Right atrium auricular region (tissue), 2 donors: ENCODE measurements around the gene HCN2. TPM values are rescaled to one million over a fixed set of nuclear protein-coding genes. Genes with fewer than 3 reads are reported as not detected.

ENCODE experiments used
- DNase-seq: peaks from one replicate; pipeline ENCODE4 v3.0.0-alpha.2; 2019; ENCODE audit warnings: low spot score
- H3K27ac ChIP-seq, 2 donors: fragments of 200-600 bp; sonication (generic); 1 replicate in 1 of 2; 2 replicates in 1 of 2; pipeline ENCODE4 v1.5.1; 2016 to 2019
- H3K27me3 ChIP-seq, 2 donors: fragments of 200-600 bp; sonication (generic); one replicate each; pipeline versions ENCODE4 v1.5.1 to v1.6.0; 2017 to 2019
- H3K36me3 ChIP-seq: fragments of 200-600 bp; sonication (generic); one replicate; pipeline ENCODE4 v1.5.1; 2016
- H3K4me1 ChIP-seq, 2 donors: fragments of 200-600 bp; sonication (generic); one replicate each; pipeline versions ENCODE4 v1.5.1 to v1.6.0; 2017 to 2019
- H3K4me3 ChIP-seq, 2 donors: fragments of 200-600 bp; sonication (generic); 1 replicate in 1 of 2; 2 replicates in 1 of 2; pipeline ENCODE4 v1.5.1; 2017 to 2019; ENCODE audit warnings: mild to moderate bottlenecking in 1 of 2, moderate library complexity in 1 of 2
- H3K9me3 ChIP-seq, 2 donors: fragments of 200-600 bp; sonication (generic); one replicate each; pipeline ENCODE4 v1.5.1; 2019
- total RNA-seq, 2 donors: library from RNA; depleted of rRNA; stranded (reverse); fragments of >200 nt; gene quantifications; one replicate each; pipeline ENCODE4 v1.1.0, GENCODE V29; 2016
- TF ChIP-seq, protein P1 (sequence below), 2 donors: fragments of 200-600 bp; sonication (generic); IDR thresholded peaks; one replicate each; pipeline ENCODE4 v1.5.1; 2019; ENCODE audit warnings: antibody characterized with exemption in 2 of 2

Gene HCN2
- total RNA-seq, result 10 to 100 TPM in 1 of 2 donors, 1 to 10 TPM in 1; 1.4 to 11.1 TPM

DNA sequence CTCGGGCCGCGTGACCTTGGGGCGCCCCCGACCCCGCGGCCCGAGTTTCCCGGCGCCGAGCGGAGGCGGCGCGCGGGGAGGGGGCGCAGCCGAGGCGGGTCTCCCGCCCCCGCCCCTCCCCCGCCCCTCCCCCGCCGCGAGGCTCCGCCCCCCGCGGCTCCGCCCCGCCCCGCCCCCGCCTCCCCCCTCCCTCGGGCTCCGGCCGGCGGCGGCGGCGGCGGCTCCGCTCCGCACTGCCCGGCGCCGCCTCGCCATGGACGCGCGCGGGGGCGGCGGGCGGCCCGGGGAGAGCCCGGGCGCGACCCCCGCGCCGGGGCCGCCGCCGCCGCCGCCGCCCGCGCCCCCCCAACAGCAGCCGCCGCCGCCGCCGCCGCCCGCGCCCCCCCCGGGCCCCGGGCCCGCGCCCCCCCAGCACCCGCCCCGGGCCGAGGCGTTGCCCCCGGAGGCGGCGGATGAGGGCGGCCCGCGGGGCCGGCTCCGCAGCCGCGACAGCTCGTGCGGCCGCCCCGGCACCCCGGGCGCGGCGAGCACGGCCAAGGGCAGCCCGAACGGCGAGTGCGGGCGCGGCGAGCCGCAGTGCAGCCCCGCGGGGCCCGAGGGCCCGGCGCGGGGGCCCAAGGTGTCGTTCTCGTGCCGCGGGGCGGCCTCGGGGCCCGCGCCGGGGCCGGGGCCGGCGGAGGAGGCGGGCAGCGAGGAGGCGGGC lies at the start of gene HCN2:
Gene HCN2 (plus strand): TSS at position 189 of the 703 bp plus-strand sequence. CDS start 65 bp downstream, at position 254.
- peak within 1 kb of the TSS; percentile 75 to 79 for H3K27ac ChIP-seq
- H3K27me3 ChIP-seq, result peaks cover 0 to 26% of the 10 kb centered on the region in 2 donors

DNA sequence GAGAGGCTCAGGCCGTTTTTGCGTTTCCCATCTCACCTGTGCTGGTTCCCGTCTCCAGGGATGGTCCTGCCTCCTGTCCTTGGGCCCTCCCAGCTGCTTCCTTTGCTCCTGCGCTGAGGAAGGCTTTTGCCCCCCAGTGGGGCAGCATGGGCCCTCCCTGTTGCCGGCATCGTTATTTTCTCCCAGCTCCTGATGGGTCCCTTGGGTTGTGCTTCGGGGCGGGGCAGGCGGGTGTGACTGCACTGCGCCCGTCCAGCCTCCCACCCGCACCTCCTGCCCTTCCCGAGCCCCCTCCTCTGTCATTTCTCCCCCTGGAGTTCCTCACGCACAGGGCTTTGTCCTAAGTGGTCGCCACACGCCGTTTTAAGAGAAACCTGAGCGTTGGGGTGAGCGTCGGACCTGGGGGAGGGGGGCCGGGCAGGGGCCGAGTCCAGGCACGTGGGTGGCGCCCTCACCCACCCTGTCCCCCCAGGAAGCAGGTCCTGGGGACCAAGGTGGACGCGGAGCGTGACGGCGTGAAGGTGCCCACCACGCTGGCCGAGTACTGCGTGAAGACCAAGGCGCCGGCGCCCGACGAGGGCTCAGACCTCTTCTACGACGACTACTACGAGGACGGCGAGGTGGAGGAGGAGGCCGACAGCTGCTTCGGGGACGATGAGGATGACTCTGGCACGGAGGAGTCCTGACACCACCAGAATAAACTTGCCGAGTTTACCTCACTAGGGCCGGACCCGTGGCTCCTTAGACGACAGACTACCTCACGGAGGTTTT lies 48.6 kb upstream of the HCN2 start:
- TF ChIP-seq, protein P1, sequence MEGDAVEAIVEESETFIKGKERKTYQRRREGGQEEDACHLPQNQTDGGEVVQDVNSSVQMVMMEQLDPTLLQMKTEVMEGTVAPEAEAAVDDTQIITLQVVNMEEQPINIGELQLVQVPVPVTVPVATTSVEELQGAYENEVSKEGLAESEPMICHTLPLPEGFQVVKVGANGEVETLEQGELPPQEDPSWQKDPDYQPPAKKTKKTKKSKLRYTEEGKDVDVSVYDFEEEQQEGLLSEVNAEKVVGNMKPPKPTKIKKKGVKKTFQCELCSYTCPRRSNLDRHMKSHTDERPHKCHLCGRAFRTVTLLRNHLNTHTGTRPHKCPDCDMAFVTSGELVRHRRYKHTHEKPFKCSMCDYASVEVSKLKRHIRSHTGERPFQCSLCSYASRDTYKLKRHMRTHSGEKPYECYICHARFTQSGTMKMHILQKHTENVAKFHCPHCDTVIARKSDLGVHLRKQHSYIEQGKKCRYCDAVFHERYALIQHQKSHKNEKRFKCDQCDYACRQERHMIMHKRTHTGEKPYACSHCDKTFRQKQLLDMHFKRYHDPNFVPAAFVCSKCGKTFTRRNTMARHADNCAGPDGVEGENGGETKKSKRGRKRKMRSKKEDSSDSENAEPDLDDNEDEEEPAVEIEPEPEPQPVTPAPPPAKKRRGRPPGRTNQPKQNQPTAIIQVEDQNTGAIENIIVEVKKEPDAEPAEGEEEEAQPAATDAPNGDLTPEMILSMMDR (IDR thresholded peaks at IDR 0.05), result no peak
- H3K4me3 ChIP-seq, result no peak overlapping the region
- no peaks in the 10 kb centered on the region for H3K4me1 ChIP-seq
- no peaks in the 10 kb centered on the region for H3K27me3 ChIP-seq
- peaks cover 61% of the 10 kb centered on the region for H3K36me3 ChIP-seq
- H3K27ac ChIP-seq, result no peak overlapping the region
- H3K9me3 ChIP-seq, result no peaks in the 10 kb centered on the region
- no peak for DNase-seq

More for the DNA sequence above, at the start of gene HCN2:
- Histone ChIP-seq H3K4me1 (peaks cover 0 to 23% of the 10 kb centered on the region in 2 donors), H3K4me3 (peak within 1 kb of the TSS; percentile 6 to 40), H3K36me3 (no peaks in the 10 kb centered on the region), H3K9me3 (no peaks in the 10 kb centered on the region)
- no peak for DNase-seq
- TF ChIP-seq, protein P1 (IDR thresholded peaks at IDR 0.05), result no peak

GRCh38 chr19:541699-542098 lies 48.0 kb upstream of the HCN2 start:
- no peak for DNase-seq
- H3K4me1 ChIP-seq, result no peaks in the 10 kb centered on the region
- H3K4me3 ChIP-seq, result no peak overlapping the region
- no peaks in the 10 kb centered on the region for H3K27me3 ChIP-seq
- H3K36me3 ChIP-seq, result peaks cover 54% of the 10 kb centered on the region
- H3K27ac ChIP-seq, result no peak overlapping the region
- TF ChIP-seq, protein P1 (IDR thresholded peaks at IDR 0.05), result no peak
- no peaks in the 10 kb centered on the region for H3K9me3 ChIP-seq

DNA sequence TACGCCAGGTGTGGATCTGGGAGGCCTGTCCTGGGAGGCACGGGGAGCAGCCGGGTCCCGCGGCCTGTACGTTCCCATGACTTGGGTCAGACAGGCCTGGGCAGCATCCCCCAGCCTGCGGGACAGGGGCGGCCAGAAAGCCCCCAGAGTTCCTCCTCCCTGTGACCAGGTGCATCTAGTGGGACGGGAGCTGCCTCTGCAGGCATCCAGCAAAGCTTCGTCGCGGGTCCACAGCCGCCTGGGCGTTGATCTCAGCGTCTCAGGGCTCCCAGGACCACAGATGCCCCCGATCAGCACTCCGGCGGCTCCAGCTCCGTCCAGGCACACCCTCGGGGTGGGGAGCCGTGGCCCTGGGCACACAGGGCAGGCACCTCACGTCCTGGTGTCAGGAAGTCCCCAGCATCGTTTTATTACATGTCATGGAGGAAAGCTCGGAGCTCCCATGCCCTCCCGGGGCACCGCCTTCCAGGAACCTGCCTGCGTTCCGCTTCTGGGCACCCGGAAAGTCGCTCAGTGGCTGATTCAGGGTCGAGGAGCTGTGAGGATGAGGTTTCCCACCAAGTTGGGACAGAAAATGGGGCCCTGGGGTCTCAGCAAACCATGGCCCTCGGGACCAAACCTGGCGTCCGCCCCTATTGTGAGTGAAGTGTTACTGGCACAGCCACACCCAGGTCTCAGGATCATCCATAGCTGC lies 47.4 kb upstream of the HCN2 start:
- DNase-seq, result no peak
- H3K36me3 ChIP-seq, result peaks cover 48% of the 10 kb centered on the region
- no peak overlapping the region for H3K27ac ChIP-seq
- no peaks in the 10 kb centered on the region for H3K4me1 ChIP-seq
- no peaks in the 10 kb centered on the region for H3K27me3 ChIP-seq
- no peak overlapping the region for H3K4me3 ChIP-seq
- TF ChIP-seq, protein P1 (IDR thresholded peaks at IDR 0.05), result no peak
- no peaks in the 10 kb centered on the region for H3K9me3 ChIP-seq

DNA sequence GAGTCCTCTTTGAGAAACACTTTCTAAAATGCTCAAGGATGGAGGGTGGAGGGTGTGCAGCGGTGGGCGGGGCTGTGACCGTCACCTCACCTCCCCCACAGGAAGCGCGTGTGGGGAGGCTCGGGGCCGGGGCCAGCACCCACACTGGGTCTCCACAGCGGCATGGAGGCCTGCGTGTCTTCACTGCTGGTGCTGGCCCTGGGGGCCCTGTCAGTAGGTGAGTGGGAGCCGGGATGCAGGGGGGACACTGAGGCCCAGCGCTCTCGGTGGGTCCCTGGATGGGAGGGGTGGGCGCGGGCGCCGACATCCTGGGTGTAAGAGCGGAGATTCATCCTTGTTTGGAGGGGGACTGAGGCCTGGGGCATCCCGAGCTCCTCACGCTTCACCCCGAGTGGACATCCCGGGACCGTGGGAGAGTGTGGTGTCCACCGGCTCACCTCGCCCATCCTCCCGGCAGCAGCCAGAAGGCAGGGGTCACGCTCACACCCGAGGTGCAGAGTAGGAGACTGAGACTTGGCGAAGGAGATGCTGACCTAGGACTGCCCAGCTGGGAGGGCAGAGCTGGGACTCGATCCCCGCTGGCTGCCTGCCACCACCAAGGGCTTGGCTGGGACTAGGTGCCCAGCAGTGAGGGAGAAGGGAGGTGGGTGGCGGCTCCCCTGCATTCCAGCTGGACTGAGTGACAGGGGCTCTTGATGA lies 45.6 kb upstream of the HCN2 start, which contains the start of gene GZMM:
Gene GZMM (plus strand): TSS at position 144 of the 699 bp plus-strand sequence. CDS start 19 bp downstream, at position 163.
- Histone ChIP-seq H3K4me3 (no peak within 1 kb of the TSS), H3K27me3 (no peaks in the 10 kb centered on the region), H3K9me3 (no peaks in the 10 kb centered on the region), H3K4me1 (no peaks in the 10 kb centered on the region), H3K36me3 (peaks cover 32% of the 10 kb centered on the region), H3K27ac (no peak within 1 kb of the TSS)
- TF ChIP-seq, protein P1 (IDR thresholded peaks at IDR 0.05), result no peak
- no peak for DNase-seq
